NCI-H510A treated with DMSO at 0.1 percent for 48 hours (cell line): ENCODE results near the gene S100A16.
"Not testable (repeated sequence)": the region's sequence is repeated elsewhere in the genome, so short reads cannot be mapped to it uniquely, and the experiment has no call there.

Experiments
- DNase-seq: peaks from one replicate; lab custom pipeline; 2025; lab: John Stamatoyannopoulos, UW

The S100A16 gene

DNA sequence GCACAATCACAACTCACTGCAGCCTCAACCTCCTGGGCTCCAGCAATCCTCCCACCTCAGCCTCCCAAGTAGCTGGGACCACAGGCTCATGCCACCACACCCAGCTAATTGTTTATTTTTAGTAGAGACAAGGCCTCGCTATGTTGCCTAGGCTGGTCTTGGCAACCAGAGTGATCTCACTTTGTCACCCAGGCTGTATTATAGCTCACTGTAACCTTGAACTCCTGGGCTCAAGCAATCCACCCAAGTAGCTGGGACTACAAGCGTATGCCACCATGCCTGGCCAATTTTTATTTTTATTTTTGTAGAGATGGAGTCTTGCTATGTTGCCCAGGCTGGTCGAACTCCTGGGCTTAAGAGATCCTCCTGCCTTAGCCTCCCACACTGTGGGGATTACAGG is 50.9 kb downstream of the S100A16 start:
- not testable (repeated sequence) for DNase-seq

- DNase-seq = no peak
These were observed 51.4 kb downstream of the S100A16 start for GRCh38 chr1:153561466-153561985.

- no peak for DNase-seq
These were observed 52.0 kb downstream of the S100A16 start for GRCh38 chr1:153560771-153561465.

DNA sequence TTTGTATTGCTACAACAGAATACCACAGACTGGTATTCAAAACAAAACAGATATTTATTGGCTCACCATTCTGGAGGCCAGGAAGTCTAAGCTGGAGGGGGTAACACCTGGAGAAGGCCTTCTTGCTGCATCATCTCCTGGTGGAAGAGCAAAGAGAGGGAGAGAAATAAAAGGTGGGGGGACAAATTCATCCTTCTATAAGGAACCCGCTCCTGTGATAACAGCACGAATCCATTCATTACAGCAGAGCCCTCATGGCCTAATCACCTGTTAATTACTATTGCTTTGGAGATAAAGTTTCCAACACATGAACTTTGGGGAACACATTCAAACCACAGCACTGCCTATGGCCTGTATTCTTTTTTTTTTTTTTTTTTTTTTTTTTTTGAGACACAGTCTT is 52.7 kb downstream of the S100A16 start:
- no peak for DNase-seq

DNA sequence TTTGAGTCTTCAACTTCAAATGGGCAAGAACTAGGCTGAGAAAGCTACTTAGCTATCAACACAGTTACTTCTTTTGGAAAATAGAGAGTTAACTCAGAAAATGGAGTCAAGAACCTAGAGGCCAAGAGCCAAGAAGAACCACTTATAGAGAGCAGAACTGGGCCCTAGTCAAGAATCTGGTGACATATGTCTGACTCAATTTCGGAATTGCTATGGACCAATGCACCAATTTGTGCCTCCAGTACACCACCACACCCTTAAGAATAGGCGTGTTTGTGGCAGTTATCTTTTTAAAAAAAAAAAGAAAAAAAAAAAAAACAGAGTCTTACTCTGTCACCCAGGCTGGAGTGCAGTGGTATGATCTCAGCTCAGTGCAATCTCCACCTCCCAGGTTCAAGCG is 55.1 kb downstream of the S100A16 start:
- no peak for DNase-seq
